ENCODE data around the gene CORO2A.

CORO2A gene

GRCh38 chr9:98071737-98072136 is 120.7 kb downstream of the CORO2A start:
- TF ChIP-seq EP300 (IDR thresholded peaks at IDR 0.05; ENCODE audit: borderline replicate concordance): no peak
- no peak for TF ChIP-seq CREB1 (IDR thresholded peaks at IDR 0.05; ENCODE audit: low read depth)
- no peak for TF ChIP-seq REST (IDR thresholded peaks at IDR 0.05; ENCODE audit: low read depth)
- TF ChIP-seq ZBTB7A (IDR thresholded peaks at IDR 0.05; ENCODE audit: low read depth): no peak
- TF ChIP-seq CEBPB (IDR thresholded peaks at IDR 0.05): no peak
- no peak for TF ChIP-seq TAF1 (IDR thresholded peaks at IDR 0.05; ENCODE audit: low read depth)
- no peak for TF ChIP-seq NFIC (IDR thresholded peaks at IDR 0.05)
- TF ChIP-seq FOXM1 (IDR thresholded peaks at IDR 0.05; ENCODE audit: borderline replicate concordance, low read depth): no peak
- TF ChIP-seq TEAD4 (IDR thresholded peaks at IDR 0.05): no peak
- TF ChIP-seq MAX (IDR thresholded peaks at IDR 0.05): no peak
- no peak for TF ChIP-seq RAD21 (IDR thresholded peaks at IDR 0.05; ENCODE audit: low read depth)
- no peak for TF ChIP-seq USF1 (IDR thresholded peaks at IDR 0.05)
- TF ChIP-seq YY1 (IDR thresholded peaks at IDR 0.05; ENCODE audit: low read depth): no peak
- no peak for TF ChIP-seq EGR1 (IDR thresholded peaks at IDR 0.05)
- no peak for TF ChIP-seq TCF12 (IDR thresholded peaks at IDR 0.05; ENCODE audit: low read depth)

Measured in Ishikawa (cell line).